Upper lobe of left lung (tissue), 4 donors: Measurements from ENCODE around the gene PCDH12.

ENCODE experiments used
- EP300 ChIP-seq, 4 donors: sonication (generic); formaldehyde crosslinking; IDR thresholded peaks; one replicate each; pipeline ENCODE4 v1.5.1; 2017; ENCODE audit warnings: antibody characterized with exemption in 4 of 4, control low read depth in 2 of 4
- POLR2A ChIP-seq, 4 donors: fragments of 450-650 bp; IDR thresholded peaks; one replicate each; pipeline ENCODE4 v1.5.1; 2016 to 2017; ENCODE audit warnings: antibody characterized with exemption in 4 of 4, mild to moderate bottlenecking in 2 of 4
- TF ChIP-seq, protein P1 (sequence below), 6 experiments: fragments of 450-650 bp in 4 of 6; fragments of 200-600 bp in 2 of 6; sonication (generic) in 2 of 6; IDR thresholded peaks; one replicate each; pipeline ENCODE4 v1.5.1; 2016 to 2019; ENCODE audit warnings: antibody characterized with exemption in 6 of 6

DNA sequence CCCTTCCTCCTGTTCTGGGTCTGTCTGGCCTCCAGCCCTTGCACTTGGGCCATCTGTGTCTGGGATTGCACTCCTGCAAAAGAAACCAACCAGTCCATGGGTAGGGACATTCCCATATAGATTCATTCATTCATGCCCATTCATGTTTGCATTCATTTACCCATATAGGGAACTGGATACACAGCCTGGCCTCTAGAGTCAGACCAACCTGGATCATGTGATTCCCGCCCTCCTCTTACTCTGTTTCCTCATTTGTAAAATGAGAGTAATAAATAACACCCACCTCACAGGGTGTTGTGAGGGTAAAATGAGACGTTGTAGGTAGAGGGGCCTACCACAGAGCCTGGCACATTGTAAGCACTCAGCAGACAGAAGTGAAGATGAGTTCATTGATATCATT is 8.5 kb downstream of the PCDH12 start:
- TF ChIP-seq, protein P1, sequence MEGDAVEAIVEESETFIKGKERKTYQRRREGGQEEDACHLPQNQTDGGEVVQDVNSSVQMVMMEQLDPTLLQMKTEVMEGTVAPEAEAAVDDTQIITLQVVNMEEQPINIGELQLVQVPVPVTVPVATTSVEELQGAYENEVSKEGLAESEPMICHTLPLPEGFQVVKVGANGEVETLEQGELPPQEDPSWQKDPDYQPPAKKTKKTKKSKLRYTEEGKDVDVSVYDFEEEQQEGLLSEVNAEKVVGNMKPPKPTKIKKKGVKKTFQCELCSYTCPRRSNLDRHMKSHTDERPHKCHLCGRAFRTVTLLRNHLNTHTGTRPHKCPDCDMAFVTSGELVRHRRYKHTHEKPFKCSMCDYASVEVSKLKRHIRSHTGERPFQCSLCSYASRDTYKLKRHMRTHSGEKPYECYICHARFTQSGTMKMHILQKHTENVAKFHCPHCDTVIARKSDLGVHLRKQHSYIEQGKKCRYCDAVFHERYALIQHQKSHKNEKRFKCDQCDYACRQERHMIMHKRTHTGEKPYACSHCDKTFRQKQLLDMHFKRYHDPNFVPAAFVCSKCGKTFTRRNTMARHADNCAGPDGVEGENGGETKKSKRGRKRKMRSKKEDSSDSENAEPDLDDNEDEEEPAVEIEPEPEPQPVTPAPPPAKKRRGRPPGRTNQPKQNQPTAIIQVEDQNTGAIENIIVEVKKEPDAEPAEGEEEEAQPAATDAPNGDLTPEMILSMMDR (IDR thresholded peaks at IDR 0.05) = no peak
- TF ChIP-seq POLR2A (IDR thresholded peaks at IDR 0.05) (no peak), EP300 (IDR thresholded peaks at IDR 0.05) (no peak)
